HG03025 (cell line): ENCODE measurements around the gene RNPS1.

Experiments
- ATAC-seq: cut with Tn5 transposase; IDR thresholded peaks from one replicate; pipeline ENCODE4 v1.9.1; 2021; ENCODE audit warnings: mild to moderate bottlenecking, moderate library complexity; ENCODE audit not compliant: unreplicated experiment, low FRiP score

The RNPS1 gene

GRCh38 chr16:2237493-2238149 lies 30.3 kb downstream of the RNPS1 start:
- ATAC-seq, result no peak

- ATAC-seq, result no peak
Observed at GRCh38 chr16:2237102-2237482, 30.8 kb downstream of the RNPS1 start.

GRCh38 chr16:2236337-2237101 lies 31.4 kb downstream of the RNPS1 start, which contains the start of gene DNASE1L2:
TSS of gene DNASE1L2 (plus strand) at chr16:2236444. CDS start at chr16:2236817, 373 bp downstream.
- ATAC-seq, result no peak

- ATAC-seq, result no peak
Observed at GRCh38 chr16:2235695-2236336, 32.1 kb downstream of the RNPS1 start.

GRCh38 chr16:2235234-2235651 lies 32.7 kb downstream of the RNPS1 start:
- ATAC-seq, result no peak

- ATAC-seq, result no peak
Observed at GRCh38 chr16:2234813-2235170, 33.1 kb downstream of the RNPS1 start.

GRCh38 chr16:2233872-2234812 lies 33.8 kb downstream of the RNPS1 start:
- ATAC-seq, result no peak

- no peak for ATAC-seq
Observed at GRCh38 chr16:2233046-2233775, 34.7 kb downstream of the RNPS1 start.

GRCh38 chr16:2232094-2232990 lies 35.6 kb downstream of the RNPS1 start:
- no peak for ATAC-seq

- no peak for ATAC-seq
Observed at GRCh38 chr16:2231016-2231931, 36.7 kb downstream of the RNPS1 start.

- no peak for ATAC-seq
Observed at GRCh38 chr16:2230376-2230775, 37.5 kb downstream of the RNPS1 start.

GRCh38 chr16:2229632-2230250 lies 38.2 kb downstream of the RNPS1 start:
- ATAC-seq, result no peak

GRCh38 chr16:2229091-2229490 lies 38.8 kb downstream of the RNPS1 start:
- no peak for ATAC-seq

- ATAC-seq, result no peak
Observed at GRCh38 chr16:2228161-2228824, 39.6 kb downstream of the RNPS1 start.

- no peak for ATAC-seq
Observed at GRCh38 chr16:2226918-2227317, 41.0 kb downstream of the RNPS1 start.

- ATAC-seq, result no peak
Observed at GRCh38 chr16:2226245-2226793, 41.6 kb downstream of the RNPS1 start.
